NCI-H524 (cell line): ENCODE data around the gene CLIP3.
"Not testable (repeated sequence)": the region's sequence is repeated elsewhere in the genome, so short reads cannot be mapped to it uniquely, and the experiment has no call there.

ENCODE experiments used
- DNase-seq, 2 experiments: peaks; one replicate each; lab custom pipeline; 2025; lab: John Stamatoyannopoulos, UW

The CLIP3 gene

DNA sequence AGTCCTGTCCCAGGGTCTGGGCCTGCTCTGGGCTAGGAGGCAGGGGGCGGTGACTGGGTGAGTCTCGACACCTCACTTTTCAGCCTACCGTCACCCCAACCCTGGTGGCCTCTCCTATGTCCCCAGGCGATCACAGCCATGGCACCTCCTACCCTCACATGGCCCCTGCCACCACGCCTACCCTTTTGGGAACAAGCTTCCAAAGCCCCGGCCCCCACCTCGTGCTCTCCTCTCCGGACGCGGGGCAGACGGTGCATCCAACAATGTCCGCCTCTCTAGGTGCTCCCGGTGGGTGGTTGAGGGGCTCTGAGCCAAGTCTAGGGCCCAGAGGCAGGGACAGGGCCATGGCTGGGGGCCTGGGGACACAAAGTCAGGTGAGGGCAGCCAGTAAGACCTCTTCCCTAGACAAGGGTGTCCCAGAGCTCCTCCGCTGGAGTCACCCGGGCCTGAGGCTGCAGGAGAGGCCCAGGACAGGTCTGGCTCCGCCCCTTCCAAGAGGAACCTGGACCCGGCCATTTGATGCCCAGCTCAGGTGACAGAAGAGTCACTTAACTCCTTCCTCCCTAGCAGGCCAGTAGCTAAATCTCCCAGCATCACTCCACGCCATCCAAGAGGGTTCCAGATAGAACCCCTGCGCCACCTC is 24.2 kb downstream of the CLIP3 start, which contains the start of gene SYNE4:
SYNE4 (minus strand) TSS at position 478 of the 643 bp plus-strand sequence; CDS start at position 346, 132 bp downstream.
- no peak for DNase-seq

DNA sequence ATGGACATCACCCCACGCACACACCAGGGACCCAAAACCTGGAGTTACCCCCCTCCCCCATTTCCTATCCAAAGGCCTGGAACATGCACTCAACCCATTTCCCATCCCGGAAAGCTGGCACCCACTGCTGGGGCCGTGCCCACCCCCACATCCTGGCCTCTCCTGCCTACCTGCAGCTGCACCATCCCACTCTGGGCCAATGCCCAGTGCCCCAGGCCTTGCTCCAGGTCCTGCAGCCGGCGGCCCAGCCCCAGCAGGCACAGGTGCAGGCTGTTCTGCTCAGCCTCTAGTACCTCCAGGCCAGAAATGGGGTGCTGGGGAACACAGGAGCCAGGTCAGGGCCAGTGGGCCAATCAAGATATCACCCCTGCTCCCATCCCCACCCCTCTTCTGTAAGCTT is 25.7 kb downstream of the CLIP3 start:
- no peak for DNase-seq

DNA sequence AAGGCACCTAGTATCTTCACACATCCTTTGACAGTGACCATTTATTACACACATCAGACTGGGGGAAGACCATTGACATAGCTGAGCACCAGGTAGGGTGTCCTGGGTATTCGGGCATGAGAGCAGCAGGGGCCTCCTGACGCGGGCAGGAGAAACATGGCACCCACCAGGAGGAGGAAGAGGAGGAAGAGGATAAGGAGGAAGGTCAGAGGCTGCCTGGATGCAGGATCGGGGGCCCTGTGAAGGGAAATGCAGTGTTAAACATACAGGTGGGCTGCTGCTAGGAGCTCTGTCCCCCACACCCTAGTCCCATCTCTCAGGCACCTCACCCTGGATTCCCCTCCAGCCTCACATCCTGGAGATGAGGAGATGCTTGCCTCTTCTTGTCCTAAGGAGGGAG is 29.4 kb downstream of the CLIP3 start:
- DNase-seq: no peak

DNA sequence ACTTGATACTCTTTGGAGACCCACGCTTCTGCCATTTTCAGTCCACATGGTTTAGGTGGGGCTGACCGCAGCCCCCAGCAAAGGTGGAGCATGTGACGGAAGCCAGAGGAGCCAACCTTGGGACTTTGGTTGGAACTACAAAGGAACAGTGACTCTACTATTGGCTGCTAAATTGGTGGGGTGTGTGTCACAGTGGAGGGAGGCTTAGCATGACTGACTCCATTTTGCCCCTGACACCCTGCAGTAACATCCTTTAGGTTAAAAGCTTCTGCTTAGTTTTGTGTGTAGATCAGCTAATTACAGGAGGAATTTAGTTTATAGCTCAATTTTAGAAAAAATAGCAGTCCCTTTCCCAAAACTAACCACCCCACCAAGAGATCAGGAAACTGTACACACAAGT is 31.1 kb downstream of the CLIP3 start:
- DNase-seq: no peak

DNA sequence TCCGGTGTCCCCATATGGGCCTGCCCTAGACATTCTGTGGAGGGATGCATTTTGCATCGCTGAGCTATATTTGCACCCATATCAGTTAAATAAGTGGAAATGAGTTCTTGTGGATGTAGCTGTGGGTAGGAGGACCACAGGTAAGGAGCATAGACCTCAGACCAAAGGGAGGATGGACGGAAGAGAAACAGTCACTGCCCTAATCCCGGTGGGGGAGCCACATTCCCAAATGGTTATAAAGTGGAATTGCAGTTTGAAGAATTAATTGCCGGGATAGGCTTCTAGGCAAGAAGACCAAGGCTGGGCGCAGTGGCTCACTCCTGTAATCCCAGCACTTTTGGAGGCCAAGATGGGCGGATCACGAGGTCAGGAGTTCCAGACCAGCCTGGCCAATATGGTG is 35.9 kb downstream of the CLIP3 start:
- no peak for DNase-seq

DNA sequence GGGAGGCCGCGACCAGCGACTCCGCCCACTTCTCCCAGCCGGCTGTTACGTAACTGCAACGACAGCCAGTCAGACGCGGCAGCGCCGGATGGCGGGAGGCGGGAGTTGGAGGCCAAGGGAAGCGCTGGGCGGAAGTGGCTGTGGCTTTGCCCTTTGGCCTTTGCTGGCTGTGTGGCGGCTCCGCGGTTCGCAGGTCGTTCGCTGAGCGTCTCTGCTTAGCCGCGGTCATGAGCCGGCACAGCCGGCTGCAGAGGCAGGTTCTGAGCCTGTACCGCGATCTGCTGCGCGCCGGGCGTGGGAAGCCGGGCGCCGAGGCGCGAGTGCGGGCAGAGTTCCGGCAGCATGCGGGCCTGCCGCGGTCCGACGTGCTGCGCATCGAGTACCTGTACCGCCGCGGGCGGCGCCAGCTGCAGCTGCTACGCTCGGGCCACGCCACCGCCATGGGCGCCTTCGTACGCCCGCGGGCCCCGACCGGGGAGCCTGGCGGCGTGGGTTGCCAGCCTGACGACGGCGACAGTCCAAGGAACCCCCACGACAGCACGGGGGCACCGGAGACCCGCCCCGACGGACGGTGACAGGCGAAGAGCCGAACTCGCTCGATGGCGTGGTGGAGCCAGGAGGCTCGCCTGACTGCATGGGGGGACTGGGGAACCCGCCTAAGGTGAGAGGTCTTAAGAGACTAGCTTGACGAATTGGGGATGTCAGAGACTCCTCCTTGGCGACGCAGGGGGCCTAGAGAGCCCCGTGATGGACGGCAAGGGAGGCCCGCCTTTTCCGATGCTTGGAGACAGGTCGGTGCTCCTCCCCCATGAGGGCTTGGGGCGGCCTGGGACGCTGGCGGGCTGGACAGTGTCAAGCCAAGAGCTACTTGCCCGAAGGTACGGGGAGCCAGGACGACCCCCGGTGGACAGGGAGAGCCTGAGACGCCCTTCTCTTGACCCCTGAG is 37.4 kb downstream of the CLIP3 start, which contains the start of gene SDHAF1:
SDHAF1 (plus strand) TSS at position 141 of the 946 bp plus-strand sequence; CDS start at position 228, 87 bp downstream.
- peak; percentile 87 to 95 for DNase-seq

DNA sequence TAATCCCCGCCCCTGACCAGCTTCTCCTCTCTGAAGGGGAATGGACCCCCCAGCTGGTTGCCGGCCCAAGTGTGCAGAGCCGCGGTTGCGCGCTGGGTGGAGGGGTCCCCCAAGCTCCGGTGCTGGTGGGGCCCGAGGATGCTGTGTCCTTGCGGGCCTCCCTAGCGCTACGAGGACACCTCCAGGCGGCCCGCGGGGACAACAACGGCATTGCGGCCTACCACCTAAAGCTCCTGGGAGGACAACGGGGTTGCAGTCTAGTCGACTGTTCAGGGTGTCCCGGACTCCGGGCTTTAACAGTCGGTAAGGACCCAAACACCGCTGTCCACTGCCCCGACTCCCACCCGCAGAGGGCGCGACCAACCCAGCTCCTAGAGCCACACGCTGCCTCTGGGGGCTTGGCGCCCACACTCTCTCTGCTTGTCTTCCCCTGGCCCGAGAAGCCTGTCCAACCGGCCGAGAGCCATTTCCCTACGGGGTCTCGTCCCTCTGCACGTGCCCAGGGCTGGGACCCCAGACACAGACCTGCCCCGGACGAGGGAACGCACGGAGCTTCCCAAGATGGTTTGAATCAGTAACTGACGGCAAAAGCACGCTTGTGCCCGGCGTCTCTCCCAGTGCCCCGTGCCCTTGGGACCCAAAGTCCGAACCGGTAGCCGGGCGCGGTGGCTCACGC is 38.6 kb downstream of the CLIP3 start:
- no peak for DNase-seq

DNA sequence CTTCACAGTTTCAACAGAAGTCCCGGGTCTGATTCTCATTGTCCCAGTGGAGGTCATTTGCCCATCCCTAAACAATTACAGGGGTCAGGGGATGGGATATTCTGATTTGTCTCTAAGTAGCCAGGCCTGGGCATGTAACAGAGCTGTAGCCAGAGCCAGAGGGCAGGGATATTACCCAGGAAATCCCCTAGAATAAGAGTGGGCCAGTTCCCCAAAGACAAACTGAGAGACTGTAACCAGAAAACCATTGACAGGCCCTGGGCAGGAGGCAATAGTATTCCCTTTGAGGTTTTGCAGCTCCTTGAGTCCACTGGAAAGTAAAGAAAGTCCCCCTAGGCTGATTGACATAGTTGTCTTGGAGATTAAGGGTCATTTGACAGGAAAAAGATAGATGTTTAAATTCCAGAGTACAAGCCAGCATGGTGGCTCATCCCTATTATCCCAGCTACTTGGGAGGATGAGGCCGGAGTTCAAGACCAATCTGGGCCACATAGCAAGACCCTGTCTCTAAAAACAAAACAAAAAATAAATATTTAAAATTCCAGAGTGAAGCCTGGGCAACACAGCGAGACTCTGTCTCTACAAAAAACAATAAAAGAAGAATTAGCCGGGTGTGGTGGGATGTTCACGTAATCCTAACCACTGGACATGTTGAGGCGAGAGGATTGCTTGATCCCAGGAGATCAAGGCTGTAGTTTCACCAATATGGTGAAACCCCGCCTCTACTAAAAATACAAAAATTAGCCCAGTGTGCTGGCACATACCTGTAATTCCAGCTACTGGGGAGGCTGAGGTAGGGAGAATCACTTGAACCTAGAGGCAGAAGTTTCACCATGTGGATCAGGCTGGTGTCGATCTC is 39.5 kb downstream of the CLIP3 start:
- DNase-seq: no peak

DNA sequence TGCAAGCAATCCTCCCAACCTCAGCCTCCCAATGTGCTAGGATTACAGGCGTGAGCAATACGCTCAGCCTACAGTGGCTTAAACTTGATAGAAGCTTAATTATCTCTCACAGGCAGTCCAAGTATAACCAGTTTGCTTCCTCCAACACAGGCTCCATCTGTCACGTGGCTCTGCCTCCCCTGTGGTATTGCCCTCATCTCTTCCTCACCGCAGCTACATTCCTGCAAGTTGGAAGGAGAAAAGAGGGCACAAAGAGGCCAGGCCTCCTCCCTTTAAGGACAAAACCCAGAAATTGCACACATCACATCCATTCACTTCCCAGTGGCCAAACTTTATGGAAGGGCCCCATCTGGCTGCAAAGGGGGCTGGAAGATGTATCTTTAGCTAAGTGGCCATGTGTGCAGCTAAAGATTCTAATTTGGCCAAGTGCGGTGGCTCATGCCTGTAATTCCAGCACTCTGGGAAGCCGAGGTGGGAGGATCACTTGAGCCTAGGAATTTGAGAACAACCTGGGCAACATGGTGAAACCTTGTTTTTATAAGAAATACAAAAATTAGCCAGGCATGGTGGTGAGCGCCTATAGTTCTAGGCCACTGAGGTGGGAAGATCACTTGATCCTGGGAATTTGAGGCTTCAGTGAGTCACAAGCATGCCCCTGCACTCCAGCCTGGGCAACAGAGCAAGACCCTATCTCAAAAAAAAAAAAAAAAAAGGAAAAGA is 40.8 kb downstream of the CLIP3 start:
- DNase-seq: peak; percentile 74 to 79

DNA sequence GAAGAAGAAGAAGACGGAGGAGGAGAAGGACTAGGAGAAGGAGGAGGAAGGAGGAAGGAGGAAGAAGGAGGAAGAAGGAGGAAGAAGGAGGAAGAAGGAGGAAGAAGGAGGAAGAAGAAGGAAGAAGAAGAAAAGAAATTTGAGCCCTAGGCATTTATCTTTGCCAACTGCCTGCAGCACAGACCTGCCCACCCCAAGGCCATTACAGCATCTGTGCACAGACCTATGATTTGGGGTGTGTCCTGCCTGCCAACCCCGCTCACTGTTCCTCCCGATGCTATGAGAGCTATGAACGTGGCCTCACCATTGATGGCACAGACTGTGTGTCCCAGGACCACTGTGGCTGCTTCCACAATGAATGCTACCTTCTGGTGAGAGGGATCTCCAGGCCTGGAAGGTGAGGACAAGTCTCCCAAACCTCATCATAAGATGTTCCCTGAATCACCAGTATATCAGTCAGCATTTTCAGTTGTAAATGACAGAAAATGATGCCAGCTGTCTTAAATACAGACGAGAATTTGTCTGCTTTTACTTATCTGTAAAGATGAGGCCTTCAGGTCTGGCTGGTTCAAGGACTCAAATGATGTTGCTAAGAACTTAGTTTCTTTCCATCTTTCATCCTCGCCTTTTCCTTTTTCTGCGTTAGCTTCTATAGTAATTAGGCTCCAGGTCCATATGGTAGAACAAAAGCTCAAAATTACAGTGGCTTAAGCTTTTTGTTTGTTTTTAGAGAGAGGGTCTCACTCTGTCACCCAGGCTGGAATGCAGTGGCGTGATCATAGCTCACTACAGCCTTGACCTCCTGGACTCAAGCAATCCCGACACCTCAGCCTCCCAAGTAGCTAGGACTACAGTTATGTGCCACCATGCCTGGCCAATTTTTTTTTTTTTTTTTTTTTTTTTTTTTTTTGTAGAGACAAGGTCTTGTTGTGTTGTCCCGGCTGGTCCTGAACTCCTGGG is 41.6 kb downstream of the CLIP3 start:
- no peak for DNase-seq

DNA sequence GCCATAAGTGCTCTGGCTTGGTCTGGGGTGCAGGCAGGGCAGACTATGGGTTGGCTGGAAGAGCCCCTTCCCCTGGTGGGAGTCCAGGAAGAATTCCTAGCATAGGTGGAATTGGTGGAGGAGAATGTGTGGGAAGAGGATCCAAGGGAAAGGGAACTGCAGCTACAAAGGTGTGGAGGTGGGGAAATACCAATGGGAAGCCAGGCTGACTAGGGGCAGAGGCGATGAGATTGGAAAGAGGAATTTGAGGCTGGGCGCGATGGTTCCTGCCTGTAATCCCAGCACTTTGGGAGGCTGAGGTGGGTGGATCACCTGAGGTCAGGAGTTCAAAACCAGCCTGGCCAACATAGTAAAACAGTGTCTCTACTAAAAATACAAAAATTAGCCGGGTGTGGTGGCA is 42.5 kb downstream of the CLIP3 start:
- DNase-seq: no peak

DNA sequence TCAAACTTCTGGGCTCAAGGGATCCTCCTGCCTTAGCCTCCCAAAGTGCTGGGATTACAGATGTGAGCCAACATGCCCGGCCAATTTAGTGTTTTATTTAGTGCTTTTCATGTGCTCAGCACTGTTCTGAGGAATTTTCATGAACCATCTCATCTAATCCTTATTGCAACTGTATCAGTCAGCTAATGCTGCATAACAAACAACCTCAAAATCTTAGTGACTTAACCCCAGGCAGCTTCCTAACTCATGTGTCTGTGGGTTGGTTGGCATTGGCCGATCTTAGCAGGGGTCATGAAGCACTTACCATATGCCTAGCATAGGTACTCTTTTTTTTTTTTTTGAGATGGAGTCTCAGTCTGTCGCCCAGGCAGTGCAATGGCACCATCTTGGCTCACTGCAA is 43.8 kb downstream of the CLIP3 start:
- no peak for DNase-seq

DNA sequence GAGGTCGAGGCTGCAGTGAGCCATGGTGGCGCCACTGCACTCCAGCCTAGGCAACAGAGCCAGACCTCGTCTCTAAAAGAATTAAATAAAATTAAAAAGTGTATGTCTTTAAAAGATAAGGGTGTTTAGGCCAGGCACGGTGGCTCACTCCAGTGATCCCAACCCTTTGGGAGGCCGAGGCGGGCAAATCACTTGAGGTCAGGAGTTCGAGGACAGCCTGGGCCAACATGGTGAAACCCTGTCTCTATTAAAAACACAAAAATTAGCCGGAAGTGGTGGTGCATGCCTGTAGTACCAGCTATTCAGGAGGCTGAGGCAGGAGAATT is 45.1 kb downstream of the CLIP3 start:
- DNase-seq: no peak

DNA sequence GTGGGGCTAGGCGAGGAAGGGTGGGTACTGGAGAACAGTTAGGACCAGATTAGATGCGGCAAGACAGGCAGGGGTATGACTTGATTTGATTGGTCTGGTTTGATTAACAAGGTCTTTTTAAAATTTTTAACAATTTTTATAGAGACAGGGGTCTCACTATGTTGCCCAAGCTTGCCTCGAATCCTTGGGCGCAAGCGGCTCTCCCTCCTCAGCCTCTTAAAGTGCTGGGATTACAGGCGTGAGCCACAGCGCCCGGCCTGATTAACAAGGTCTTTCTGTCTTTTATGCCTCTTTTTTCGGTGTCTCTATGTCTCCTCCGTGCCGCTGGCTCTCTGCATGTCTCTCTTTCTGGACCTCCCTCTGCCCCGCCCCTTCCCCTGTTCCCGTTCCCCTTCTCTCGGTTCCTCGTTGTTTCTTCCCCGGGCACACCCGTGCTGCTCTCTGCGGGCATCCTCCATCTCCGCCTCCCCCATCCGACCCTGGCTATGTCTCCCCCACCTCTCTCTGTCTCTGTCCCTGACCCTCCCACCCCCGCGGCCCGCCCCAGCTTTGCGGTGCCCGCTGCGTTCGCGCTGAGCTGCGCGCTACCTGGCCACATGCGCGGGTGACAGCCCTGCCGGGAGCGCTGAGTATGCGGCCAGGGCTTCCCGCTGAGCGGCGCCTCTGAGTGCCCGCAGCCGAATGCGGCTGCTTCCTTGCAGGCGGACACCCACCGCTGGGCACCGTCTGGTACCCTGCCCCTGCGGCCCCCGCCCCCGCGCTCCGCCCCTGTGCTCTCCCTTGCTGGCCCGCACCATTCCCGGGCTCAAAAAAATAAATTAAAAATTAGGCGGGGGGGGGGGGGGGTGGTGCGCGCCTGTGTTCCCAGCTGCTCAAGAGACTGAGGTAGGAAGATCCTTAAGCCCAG is 45.8 kb downstream of the CLIP3 start:
- peak; percentile 73 to 80 for DNase-seq

DNA sequence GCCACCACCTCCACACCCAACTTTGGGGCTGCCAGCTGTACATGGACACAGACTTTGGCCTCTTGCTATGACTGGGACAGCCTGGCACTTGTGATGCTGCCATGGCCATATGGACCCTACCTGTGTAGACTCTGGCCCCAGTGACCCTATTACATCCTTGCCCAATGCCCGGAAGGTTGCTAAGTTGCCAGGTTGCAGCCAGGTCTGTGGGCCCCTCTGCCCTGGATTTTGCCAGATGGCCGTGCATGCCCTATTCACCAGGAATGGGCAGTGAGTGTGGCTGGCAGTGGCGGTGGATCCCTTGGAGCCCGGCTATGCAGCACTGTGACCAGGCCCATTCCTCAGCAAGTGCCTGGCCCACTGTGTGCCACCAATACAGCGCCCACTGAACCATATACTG is 46.6 kb downstream of the CLIP3 start:
- no peak for DNase-seq

DNA sequence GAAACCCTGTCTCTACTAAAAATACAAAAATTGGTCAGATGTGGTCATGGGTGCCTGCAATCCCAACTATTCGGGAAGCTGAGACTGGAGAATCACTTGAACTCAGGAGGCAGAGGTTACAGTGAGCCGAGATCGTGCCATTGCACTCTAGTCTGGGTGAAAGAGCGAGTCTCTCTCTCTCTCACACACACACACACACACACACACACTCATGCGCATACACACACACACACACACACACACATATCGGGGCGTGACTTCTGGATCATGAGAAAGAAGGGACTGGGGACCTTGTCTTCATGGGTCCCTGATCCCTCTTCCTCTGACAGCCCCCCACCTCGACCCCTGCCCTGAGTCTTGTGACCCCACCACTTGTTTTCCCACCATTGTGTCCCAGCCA is 49.5 kb downstream of the CLIP3 start:
- DNase-seq: no peak

DNA sequence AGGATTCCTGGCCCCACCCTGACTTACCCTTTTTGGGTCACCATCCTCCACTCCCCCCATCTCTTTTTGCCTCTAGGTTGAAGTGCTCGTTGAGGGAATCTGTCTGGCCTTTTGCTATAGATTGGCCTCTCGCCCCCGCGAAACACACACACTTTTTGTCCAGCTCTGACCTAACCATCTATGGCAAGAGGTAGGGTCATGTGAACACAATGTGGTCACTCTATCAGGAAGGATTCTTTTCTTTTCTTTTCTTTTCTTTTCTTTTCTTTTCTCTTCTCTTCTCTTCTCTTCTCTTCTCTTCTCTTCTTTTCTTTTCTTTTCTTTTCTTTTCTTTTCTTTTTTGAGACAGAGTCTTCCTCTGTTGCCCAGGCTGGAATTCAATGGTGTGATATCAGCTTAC is 51.7 kb downstream of the CLIP3 start:
- not testable (repeated sequence) for DNase-seq

DNA sequence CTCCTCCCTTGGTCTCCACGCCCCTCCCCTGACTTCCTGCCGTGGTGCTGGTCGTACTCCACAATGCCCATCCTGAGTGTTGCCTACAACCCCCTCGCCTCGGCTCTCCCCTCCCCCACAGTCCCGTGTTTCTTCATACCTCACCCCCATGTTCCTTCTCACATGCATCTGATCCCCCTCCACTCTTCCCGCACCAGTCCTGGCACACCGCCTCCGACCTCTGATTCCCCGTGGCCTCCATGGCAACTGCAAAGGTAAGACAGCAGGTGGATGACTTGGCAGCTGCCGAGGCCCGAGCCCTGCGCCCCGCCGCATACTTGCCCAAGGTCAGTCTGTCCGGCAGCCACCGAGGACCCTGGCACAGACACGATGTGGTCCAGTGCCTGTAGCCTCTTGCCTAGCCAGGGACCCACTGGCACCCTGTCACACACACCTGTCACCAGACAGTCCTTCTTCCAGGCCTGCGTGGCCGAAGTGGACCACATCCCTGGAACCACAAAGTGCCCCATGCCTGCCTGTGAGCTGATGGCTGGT is 53.8 kb downstream of the CLIP3 start:
- DNase-seq: no peak

DNA sequence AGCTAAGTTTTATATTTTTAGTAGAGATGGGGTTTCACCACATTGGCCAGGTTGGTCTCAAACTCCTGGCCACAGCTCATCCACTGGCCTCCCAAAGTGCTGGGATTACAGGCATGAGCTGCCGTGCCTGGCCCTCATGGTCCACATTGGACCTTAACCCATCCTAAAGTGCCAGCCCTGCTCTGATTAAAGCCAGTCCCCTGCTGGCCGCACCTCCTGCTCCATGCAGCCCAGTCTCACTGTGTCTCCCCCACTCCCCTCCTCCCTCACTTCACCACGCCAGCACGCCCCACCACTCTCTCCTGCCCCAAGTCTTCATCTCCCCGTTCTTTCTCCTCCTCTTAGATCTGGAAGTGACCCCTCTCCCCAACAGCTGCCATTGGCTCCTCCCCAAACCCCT is 54.4 kb downstream of the CLIP3 start:
- no peak for DNase-seq
